CD14-positive monocyte (primary cell): ENCODE results near the gene ASB16. TPM values are rescaled to one million over a fixed set of nuclear protein-coding genes. Genes with fewer than 3 reads are reported as not detected.

Experiments
- DNase-seq, 3 donors: peaks; one replicate each; pipeline ENCODE4 v3.0.0-alpha.2; 2011 to 2022
- H2AFZ ChIP-seq: 2 replicates; pipeline ENCODE4 v1.6.0; 2012; ENCODE audit warnings: mild to moderate bottlenecking, low read depth, low read length, inconsistent platforms; ENCODE audit not compliant: insufficient read depth, poor library complexity, severe bottlenecking
- H3K27ac ChIP-seq, 2 donors: 1 replicate in 1 of 2; 2 replicates in 1 of 2; pipeline ENCODE4 v1.5.1; 2012 to 2013; ENCODE audit warnings: low read length in 2 of 2, control low read depth in 1 of 2, inconsistent platforms in 1 of 2, low read depth in 1 of 2, mild to moderate bottlenecking in 1 of 2
- H3K27me3 ChIP-seq, 2 donors: one replicate each; pipeline versions ENCODE4 v1.6.0 to v1.6.1; 2011 to 2013; ENCODE audit warnings: low read length in 2 of 2; ENCODE audit not compliant: control insufficient read depth in 2 of 2, insufficient read depth in 2 of 2
- H3K36me3 ChIP-seq, 2 donors: replicated peaks in 1 of 2; 1 replicate in 1 of 2; 2 replicates in 1 of 2; pipeline versions ENCODE4 v1.5.1 to v1.6.1; 2012 to 2013; ENCODE audit warnings: low read length in 2 of 2, control low read depth in 1 of 2, inconsistent platforms in 1 of 2, mild to moderate bottlenecking in 1 of 2; ENCODE audit not compliant: insufficient read depth in 2 of 2, control insufficient read depth in 1 of 2
- H3K4me1 ChIP-seq, 2 donors: 1 replicate in 1 of 2; 2 replicates in 1 of 2; pipeline versions ENCODE4 v1.5.1 to v1.6.1; 2012 to 2013; ENCODE audit warnings: low read length in 2 of 2, control low read depth in 1 of 2, inconsistent platforms in 1 of 2, mild to moderate bottlenecking in 1 of 2, moderate library complexity in 1 of 2; ENCODE audit not compliant: insufficient read depth in 2 of 2, control insufficient read depth in 1 of 2
- H3K4me2 ChIP-seq: replicated peaks from 2 replicates; pipeline ENCODE3; 2012; ENCODE audit warnings: low read length, moderate library complexity, mild to moderate bottlenecking; ENCODE audit not compliant: poor library complexity, severe bottlenecking; ENCODE audit errors: extremely low read depth
- H3K4me3 ChIP-seq, 3 experiments: fragments of 200-600 bp in 1 of 3; sonication (generic) in 1 of 3; replicated peaks in 1 of 3; 1 replicate in 2 of 3; 2 replicates in 1 of 3; pipeline ENCODE4 v1.5.1; 2011 to 2013; ENCODE audit warnings: low read length in 3 of 3, mild to moderate bottlenecking in 3 of 3, control low read depth in 2 of 3, low read depth in 2 of 3, inconsistent platforms in 1 of 3, moderate library complexity in 1 of 3
- H3K79me2 ChIP-seq: 2 replicates; pipeline ENCODE4 v1.6.0; 2012; ENCODE audit warnings: mild to moderate bottlenecking, control low read depth, inconsistent platforms, low read length, moderate library complexity; ENCODE audit not compliant: insufficient read depth
- H3K9ac ChIP-seq: 2 replicates; pipeline ENCODE4 v1.6.0; 2017; ENCODE audit warnings: low read length, mild to moderate bottlenecking; ENCODE audit not compliant: insufficient read depth, poor library complexity, severe bottlenecking
- H3K9me3 ChIP-seq, 2 donors: replicated peaks in 1 of 2; 1 replicate in 1 of 2; 2 replicates in 1 of 2; pipeline versions ENCODE4 v1.5.1 to v1.6.1; 2012 to 2013; ENCODE audit warnings: low read length in 2 of 2, control low read depth in 1 of 2; ENCODE audit not compliant: control insufficient read depth in 1 of 2, insufficient read depth in 1 of 2
- H4K20me1 ChIP-seq: 2 replicates; pipeline ENCODE4 v1.6.0; 2012; ENCODE audit warnings: mild to moderate bottlenecking, low read length, control low read depth, moderate library complexity; ENCODE audit not compliant: insufficient read depth
- H3K27ac Mint-ChIP-seq, 7 donors: one replicate each; pipeline ENCODE4 v1.8.0; 2020; ENCODE audit warnings: mild to moderate bottlenecking in 7 of 7, mixed read lengths in 7 of 7, moderate library complexity in 6 of 7, inconsistent platforms in 2 of 7
- H3K27me3 Mint-ChIP-seq, 3 donors: one replicate each; pipeline ENCODE4 v1.8.0; 2021 to 2022; ENCODE audit warnings: low read depth in 3 of 3, mild to moderate bottlenecking in 3 of 3, mixed read lengths in 3 of 3, moderate library complexity in 3 of 3, inconsistent platforms in 1 of 3
- H3K36me3 Mint-ChIP-seq, 2 donors: one replicate each; pipeline ENCODE4 v1.8.0; 2020; ENCODE audit warnings: mixed read lengths in 2 of 2, inconsistent platforms in 1 of 2, mild to moderate bottlenecking in 1 of 2
- H3K4me1 Mint-ChIP-seq: one replicate; pipeline ENCODE4 v1.8.0; 2020; ENCODE audit warnings: mild to moderate bottlenecking, mixed read lengths
- H3K4me3 Mint-ChIP-seq, 2 donors: one replicate each; pipeline ENCODE4 v1.8.0; 2020; ENCODE audit warnings: mild to moderate bottlenecking in 2 of 2, mixed read lengths in 2 of 2, moderate library complexity in 1 of 2
- H3K9me3 Mint-ChIP-seq, 7 donors: one replicate each; pipeline ENCODE4 v1.8.0; 2020 to 2022; ENCODE audit warnings: mixed read lengths in 7 of 7, mild to moderate bottlenecking in 6 of 7, moderate library complexity in 6 of 7, inconsistent platforms in 2 of 7
- WGBS: methylation state at CpG from one replicate; pipeline ENCODE4 v1.1.5; 2013; ENCODE audit warnings: missing lambda C conversion rate; ENCODE audit not compliant: insufficient coverage; 5-methylcytosine and 5-hydroxymethylcytosine counted together
- intact Hi-C, 2 donors: fragments of 100-400 bp; cut with micrococcal nuclease; formaldehyde crosslinking; loops; one replicate each; pipeline versions ENCODE4 v1.15.0 to v1.15.1; 2023
- polyA plus RNA-seq, 3 donors: library from polyadenylated mRNA; depleted of rRNA in 1 of 3; unstranded in 2 of 3; stranded (reverse) in 1 of 3; fragments of 300-500 nt in 2 of 3; fragments of >200 nt in 1 of 3; fragmentation: Illumina TruSeq in 2 of 3; gene quantifications; 1 replicate in 2 of 3; 2 replicates in 1 of 3; pipeline ENCODE4 v1.2.3, GENCODE V29; 2012 to 2021
- TF ChIP-seq, protein P1 (sequence below): fragments of 200-600 bp; IDR thresholded peaks from one replicate; pipeline ENCODE4 v1.8.0; 2022; ENCODE audit warnings: antibody characterized with exemption, mild to moderate bottlenecking

Gene ASB16
- polyA plus RNA-seq, 3 donors = not detected

DNA sequence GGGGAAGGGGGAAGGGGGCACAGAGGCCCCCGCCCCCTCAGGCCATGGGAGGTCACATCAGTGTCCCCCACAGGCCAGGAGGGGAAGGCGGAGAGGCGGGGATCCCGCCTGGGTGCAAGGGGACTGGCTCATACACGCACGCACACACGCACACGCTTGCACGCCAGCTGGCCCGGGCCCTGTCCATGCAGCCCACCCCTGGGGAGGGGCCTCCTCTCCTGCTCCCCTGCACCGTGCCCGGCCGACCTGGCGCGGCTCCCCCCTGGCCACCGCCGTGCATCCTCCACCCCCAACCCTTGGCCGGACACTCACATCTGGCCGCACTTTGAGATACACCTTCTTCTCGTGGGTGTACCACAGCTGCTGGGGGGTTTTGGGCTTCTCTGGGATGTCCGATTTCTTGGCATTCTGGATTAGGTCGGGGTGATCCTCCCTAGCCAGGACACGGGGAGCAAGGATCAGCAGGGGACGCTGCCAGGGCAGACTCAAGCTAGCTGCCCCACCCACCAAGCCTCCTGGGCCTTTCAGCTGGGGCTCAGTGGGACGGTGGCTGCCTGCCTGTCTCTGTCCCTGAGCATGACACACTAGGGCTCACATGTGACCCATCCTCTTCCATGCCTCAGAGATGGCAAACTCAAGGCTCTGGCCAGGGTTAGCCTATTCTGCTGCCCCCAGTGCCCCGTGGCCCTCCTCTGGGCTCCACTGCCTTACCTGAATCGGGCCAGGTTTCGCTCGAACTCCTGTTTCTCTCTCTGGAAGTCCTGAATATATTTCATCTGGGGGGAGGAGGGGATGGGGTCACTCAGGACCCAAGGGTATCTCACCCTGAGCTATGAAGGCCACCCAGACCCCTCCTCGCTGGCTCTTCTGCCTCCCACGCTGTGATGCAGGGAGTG, 42.3 kb downstream of the ASB16 start:
- peaks cover 71% of the 10 kb centered on the region for H4K20me1 ChIP-seq
- peaks cover 28% of the 10 kb centered on the region for H3K79me2 ChIP-seq
- Mint-ChIP-seq H3K4me3 (no peak overlapping the region), H3K4me1 (peaks cover 56% of the 10 kb centered on the region), H3K27ac (peak overlapping the region in 1 of 7 donors; percentile 5), H3K36me3 (peaks cover 69 to 85% of the 10 kb centered on the region in 2 donors), H3K27me3 (peaks cover 0 to 2% (median 0%) of the 10 kb centered on the region in 3 donors), H3K9me3 (peaks cover 0 to 2% (median 0%) of the 10 kb centered on the region in 7 donors)
- no peak overlapping the region for H3K9ac ChIP-seq
- H3K4me3 ChIP-seq = no peak overlapping the region
- no peaks in the 10 kb centered on the region for H3K27me3 ChIP-seq
- H3K4me2 ChIP-seq = no peak overlapping the region
- TF ChIP-seq, protein P1, sequence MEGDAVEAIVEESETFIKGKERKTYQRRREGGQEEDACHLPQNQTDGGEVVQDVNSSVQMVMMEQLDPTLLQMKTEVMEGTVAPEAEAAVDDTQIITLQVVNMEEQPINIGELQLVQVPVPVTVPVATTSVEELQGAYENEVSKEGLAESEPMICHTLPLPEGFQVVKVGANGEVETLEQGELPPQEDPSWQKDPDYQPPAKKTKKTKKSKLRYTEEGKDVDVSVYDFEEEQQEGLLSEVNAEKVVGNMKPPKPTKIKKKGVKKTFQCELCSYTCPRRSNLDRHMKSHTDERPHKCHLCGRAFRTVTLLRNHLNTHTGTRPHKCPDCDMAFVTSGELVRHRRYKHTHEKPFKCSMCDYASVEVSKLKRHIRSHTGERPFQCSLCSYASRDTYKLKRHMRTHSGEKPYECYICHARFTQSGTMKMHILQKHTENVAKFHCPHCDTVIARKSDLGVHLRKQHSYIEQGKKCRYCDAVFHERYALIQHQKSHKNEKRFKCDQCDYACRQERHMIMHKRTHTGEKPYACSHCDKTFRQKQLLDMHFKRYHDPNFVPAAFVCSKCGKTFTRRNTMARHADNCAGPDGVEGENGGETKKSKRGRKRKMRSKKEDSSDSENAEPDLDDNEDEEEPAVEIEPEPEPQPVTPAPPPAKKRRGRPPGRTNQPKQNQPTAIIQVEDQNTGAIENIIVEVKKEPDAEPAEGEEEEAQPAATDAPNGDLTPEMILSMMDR = no peak
- H3K27ac ChIP-seq = no peak overlapping the region
- peaks cover 58 to 78% of the 10 kb centered on the region in 2 donors for H3K36me3 ChIP-seq
- no peak for DNase-seq
- no peaks in the 10 kb centered on the region for H3K9me3 ChIP-seq
- 91% methylated on average over 25 of the region's 31 CpGs for WGBS
- intact Hi-C loops = no loop called here
- H3K4me1 ChIP-seq = peaks cover 32 to 60% of the 10 kb centered on the region in 2 donors
- no peak overlapping the region for H2AFZ ChIP-seq

DNA sequence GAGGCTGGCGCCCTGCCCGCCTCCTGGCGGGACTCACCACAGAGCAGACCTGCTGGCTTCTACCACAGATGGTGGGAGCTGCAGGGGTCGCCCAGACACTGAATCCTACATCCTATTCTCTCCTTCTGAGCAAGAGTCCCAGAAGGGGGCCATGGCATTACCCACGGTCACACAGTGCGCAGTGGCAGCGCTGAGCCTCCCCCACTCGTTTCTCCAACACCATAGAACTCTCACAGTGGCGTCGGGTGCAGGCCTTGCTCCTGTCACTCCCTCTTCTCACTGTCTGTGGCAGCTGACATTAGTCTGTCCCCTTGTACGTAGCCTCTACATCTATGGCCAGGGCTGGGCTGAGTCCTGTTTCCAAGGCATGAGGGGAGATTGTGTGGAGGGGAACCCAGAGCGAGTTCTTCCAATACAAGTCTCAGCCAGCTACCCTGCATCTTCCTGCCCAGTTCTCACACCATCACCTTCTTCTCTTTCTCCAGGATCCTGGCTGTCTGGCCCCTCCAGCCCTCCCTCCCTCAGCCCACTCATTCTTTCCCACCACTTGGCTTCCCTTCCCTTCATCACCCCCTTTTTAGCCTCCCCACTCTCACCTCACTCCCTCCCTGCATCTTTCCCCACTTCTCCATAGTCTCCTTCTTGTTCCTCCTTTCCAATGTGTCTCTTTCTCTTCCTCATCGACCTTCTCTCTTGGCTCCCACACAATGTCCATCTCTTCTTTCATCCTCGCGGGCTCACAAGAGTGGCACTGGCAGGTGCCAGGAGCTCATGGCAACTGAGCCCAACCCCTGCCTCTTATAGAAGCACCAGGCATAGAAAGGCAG, 43.1 kb downstream of the ASB16 start:
- peaks cover 36% of the 10 kb centered on the region for H3K79me2 ChIP-seq
- peak overlapping the region in 2 of 7 donors; percentile 5 to 38 for H3K27ac Mint-ChIP-seq
- no peak overlapping the region for H3K9ac ChIP-seq
- peaks cover 51 to 69% of the 10 kb centered on the region in 2 donors for H3K36me3 ChIP-seq
- intact Hi-C loops = no loop called here
- 84% methylated on average over 13 of the region's 15 CpGs for WGBS
- H3K9me3 ChIP-seq = no peaks in the 10 kb centered on the region
- H3K4me1 Mint-ChIP-seq = peaks cover 56% of the 10 kb centered on the region
- peaks cover 62 to 76% of the 10 kb centered on the region in 2 donors for H3K36me3 Mint-ChIP-seq
- H3K27ac ChIP-seq = peak overlapping the region in 1 of 2 donors; percentile 40
- H3K9me3 Mint-ChIP-seq = peaks cover 0 to 2% (median 0%) of the 10 kb centered on the region in 7 donors
- no peak overlapping the region for H2AFZ ChIP-seq
- no peak overlapping the region for H3K4me3 Mint-ChIP-seq
- no peak for DNase-seq
- peaks cover 76% of the 10 kb centered on the region for H4K20me1 ChIP-seq
- H3K4me2 ChIP-seq = no peak overlapping the region
- H3K4me1 ChIP-seq = peaks cover 37 to 59% of the 10 kb centered on the region in 2 donors
- H3K4me3 ChIP-seq = no peak overlapping the region
- TF ChIP-seq, protein P1 = no peak
- peaks cover 0 to 2% (median 0%) of the 10 kb centered on the region in 3 donors for H3K27me3 Mint-ChIP-seq
- no peaks in the 10 kb centered on the region for H3K27me3 ChIP-seq
